ENCODE data around the gene SIPA1L3.

Gene SIPA1L3

GRCh38 chr19:37874784-37875183 lies 32.2 kb upstream of the SIPA1L3 start:
- DNase-seq (ENCODE audit: extremely low read depth, low read depth), result peak; percentile 25
- no peak for TF ChIP-seq CTCF (IDR thresholded peaks at IDR 0.05; ENCODE audit: low read depth, low read length, missing control alignments)
- no peak overlapping the region for H3K4me3 ChIP-seq (replicated peaks; ENCODE audit: low read depth, low read length)

DNA sequence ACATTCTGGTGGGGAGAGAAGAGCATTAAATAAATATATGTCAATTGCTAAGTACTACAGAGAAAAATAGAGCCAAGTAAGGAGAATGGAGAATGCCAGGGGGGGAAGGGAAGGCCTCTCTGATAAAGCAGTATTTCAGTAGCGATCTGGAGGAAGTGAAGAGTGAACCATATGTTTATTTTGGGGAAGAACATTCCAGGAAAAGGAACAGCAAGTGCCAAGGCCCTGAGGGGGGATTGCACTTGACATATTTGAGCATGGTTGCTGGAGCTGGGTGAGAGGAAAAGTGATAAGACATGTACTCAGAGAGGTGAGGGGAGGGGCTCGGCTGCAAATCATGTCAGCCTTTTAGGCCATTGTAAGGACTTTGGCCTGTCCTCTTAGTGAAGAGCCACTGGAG lies 31.0 kb upstream of the SIPA1L3 start:
- no peak overlapping the region for H3K4me3 ChIP-seq (replicated peaks; ENCODE audit: low read depth, low read length)
- DNase-seq (ENCODE audit: extremely low read depth, low read depth), result no peak
- no peak for TF ChIP-seq CTCF (IDR thresholded peaks at IDR 0.05; ENCODE audit: low read depth, low read length, missing control alignments)

GRCh38 chr19:37877147-37877546 lies 29.9 kb upstream of the SIPA1L3 start:
- no peak for TF ChIP-seq CTCF (IDR thresholded peaks at IDR 0.05; ENCODE audit: low read depth, low read length, missing control alignments)
- DNase-seq (ENCODE audit: extremely low read depth, low read depth), result no peak
- no peak overlapping the region for H3K4me3 ChIP-seq (replicated peaks; ENCODE audit: low read depth, low read length)

GRCh38 chr19:37885392-37885791 lies 21.6 kb upstream of the SIPA1L3 start:
- no peak for DNase-seq (ENCODE audit: extremely low read depth, low read depth)
- TF ChIP-seq CTCF (IDR thresholded peaks at IDR 0.05; ENCODE audit: low read depth, low read length, missing control alignments), result no peak
- H3K4me3 ChIP-seq (replicated peaks; ENCODE audit: low read depth, low read length), result no peak overlapping the region

GRCh38 chr19:37886571-37886970 lies 20.4 kb upstream of the SIPA1L3 start:
- no peak for TF ChIP-seq CTCF (IDR thresholded peaks at IDR 0.05; ENCODE audit: low read depth, low read length, missing control alignments)
- H3K4me3 ChIP-seq (replicated peaks; ENCODE audit: low read depth, low read length), result no peak overlapping the region
- no peak for DNase-seq (ENCODE audit: extremely low read depth, low read depth)

GRCh38 chr19:37893845-37894575 lies 13.0 kb upstream of the SIPA1L3 start:
- no peak for TF ChIP-seq CTCF (IDR thresholded peaks at IDR 0.05; ENCODE audit: low read depth, low read length, missing control alignments)
- DNase-seq (ENCODE audit: extremely low read depth, low read depth), result no peak
- no peak overlapping the region for H3K4me3 ChIP-seq (replicated peaks; ENCODE audit: low read depth, low read length)

DNA sequence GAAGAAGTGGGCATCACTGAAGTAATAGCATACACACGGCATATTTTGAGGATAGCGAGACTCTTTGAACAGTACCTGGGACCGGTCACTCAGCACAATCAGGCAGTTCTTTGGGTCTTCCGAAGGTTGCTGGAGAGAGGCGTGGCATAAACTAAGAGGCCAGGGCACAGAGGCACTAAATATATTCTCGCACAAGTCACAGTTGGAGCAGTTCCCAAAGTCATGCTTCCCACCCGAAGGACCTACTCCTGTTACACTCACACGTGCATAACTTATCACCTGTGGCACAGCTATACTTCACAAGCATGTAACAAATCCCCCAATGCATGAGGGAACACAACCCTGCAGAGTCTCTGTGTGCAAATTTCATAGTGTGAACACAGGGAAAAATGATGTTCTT lies 10.8 kb upstream of the SIPA1L3 start:
- no peak for DNase-seq (ENCODE audit: extremely low read depth, low read depth)
- no peak for TF ChIP-seq CTCF (IDR thresholded peaks at IDR 0.05; ENCODE audit: low read depth, low read length, missing control alignments)

More for the DNA sequence above, 10.8 kb upstream of the SIPA1L3 start:
- no peak overlapping the region for H3K4me3 ChIP-seq (replicated peaks; ENCODE audit: low read depth, low read length)

All from HFF-Myc (cell line).